Tibial artery (tissue), 4 donors: ENCODE data around the gene FANCB.

Experiments used
- DNase-seq, 2 donors: peaks; one replicate each; pipeline ENCODE4 v3.0.0-alpha.2; 2019
- H3K27ac ChIP-seq, 2 donors: fragments of 200-600 bp; sonication (generic) in 1 of 2; 1 replicate in 1 of 2; 2 replicates in 1 of 2; pipeline ENCODE4 v1.5.1; 2018 to 2019; ENCODE audit warnings: mild to moderate bottlenecking in 1 of 2
- H3K27me3 ChIP-seq, 2 donors: fragments of 200-600 bp; sonication (generic) in 1 of 2; one replicate each; pipeline versions ENCODE4 v1.5.1 to v1.6.0; 2016 to 2019
- H3K36me3 ChIP-seq, 3 donors: fragments of 200-600 bp; sonication (generic) in 2 of 3; one replicate each; pipeline ENCODE4 v1.5.1; 2016 to 2019; ENCODE audit warnings: mild to moderate bottlenecking in 2 of 3
- H3K4me1 ChIP-seq, 4 donors: fragments of 200-600 bp; sonication (generic) in 2 of 4; 1 replicate in 3 of 4; 2 replicates in 1 of 4; pipeline ENCODE4 v1.5.1; 2016 to 2019
- H3K4me3 ChIP-seq, 2 donors: fragments of 200-600 bp; sonication (generic) in 1 of 2; 1 replicate in 1 of 2; 2 replicates in 1 of 2; pipeline ENCODE4 v1.5.1; 2018 to 2019; ENCODE audit warnings: mild to moderate bottlenecking in 2 of 2
- H3K9me3 ChIP-seq, 3 donors: fragments of 200-600 bp; sonication (generic) in 1 of 3; one replicate each; pipeline ENCODE4 v1.5.1; 2016 to 2019
- CTCF ChIP-seq, 2 experiments: fragments of 200-600 bp in 1 of 2; fragments of 450-650 bp in 1 of 2; IDR thresholded peaks; one replicate each; pipeline ENCODE4 v1.5.1; 2017 to 2019; ENCODE audit warnings: antibody characterized with exemption in 2 of 2, mild to moderate bottlenecking in 1 of 2, moderate library complexity in 1 of 2
- intact Hi-C: fragments of 100-400 bp; cut with DNase I; formaldehyde crosslinking; loops from one replicate; pipeline ENCODE4 v1.15.0; 2023; ENCODE audit warnings: low total_unique reads

FANCB gene

GRCh38 chrX:14915596-14915995, 42.7 kb upstream of the FANCB start:
- Histone ChIP-seq H3K9me3 (no peaks in the 10 kb centered on the region), H3K27ac (no peak overlapping the region), H3K36me3 (peaks cover 0 to 18% (median 15%) of the 10 kb centered on the region in 3 donors), H3K4me1 (peaks cover 0 to 10% (median 0%) of the 10 kb centered on the region in 4 donors), H3K4me3 (no peak overlapping the region), H3K27me3 (no peaks in the 10 kb centered on the region)
- intact Hi-C loops, result loop anchor here (10.0 kb wide), 1 partner anchor 541 kb away; no protein-coding TSS in a partner anchor
- DNase-seq, result no peak
- TF ChIP-seq CTCF (IDR thresholded peaks at IDR 0.05), result no peak

GRCh38 chrX:14913241-14913640, 40.4 kb upstream of the FANCB start:
- Histone ChIP-seq H3K4me1 (no peaks in the 10 kb centered on the region), H3K27ac (no peak overlapping the region), H3K9me3 (no peaks in the 10 kb centered on the region), H3K27me3 (no peaks in the 10 kb centered on the region), H3K36me3 (peaks cover 0 to 18% (median 15%) of the 10 kb centered on the region in 3 donors), H3K4me3 (no peak overlapping the region)
- intact Hi-C loops, result loop anchor here (10.0 kb wide), 1 partner anchor 538 kb away; no protein-coding TSS in a partner anchor
- TF ChIP-seq CTCF (IDR thresholded peaks at IDR 0.05), result no peak
- no peak for DNase-seq

- Histone ChIP-seq H3K27me3 (no peaks in the 10 kb centered on the region), H3K27ac (no peak overlapping the region), H3K36me3 (no peaks in the 10 kb centered on the region), H3K4me1 (peaks cover 0 to 8% (median 0%) of the 10 kb centered on the region in 4 donors), H3K9me3 (no peaks in the 10 kb centered on the region), H3K4me3 (no peak overlapping the region)
- intact Hi-C loops, result no loop called here
- no peak for TF ChIP-seq CTCF (IDR thresholded peaks at IDR 0.05)
- DNase-seq, result no peak
Observed at GRCh38 chrX:14903891-14904290, 31.0 kb upstream of the FANCB start.

GRCh38 chrX:14902537-14902936, 29.7 kb upstream of the FANCB start:
- Histone ChIP-seq H3K27me3 (no peaks in the 10 kb centered on the region), H3K36me3 (no peaks in the 10 kb centered on the region), H3K4me3 (no peak overlapping the region), H3K4me1 (peaks cover 0 to 8% (median 0%) of the 10 kb centered on the region in 4 donors), H3K9me3 (no peaks in the 10 kb centered on the region), H3K27ac (no peak overlapping the region)
- intact Hi-C loops, result no loop called here
- TF ChIP-seq CTCF (IDR thresholded peaks at IDR 0.05), result no peak
- DNase-seq, result no peak

GRCh38 chrX:14899607-14900006, 26.7 kb upstream of the FANCB start:
- intact Hi-C loops, result no loop called here
- H3K27me3 ChIP-seq, result no peaks in the 10 kb centered on the region
- peaks cover 0 to 7% (median 0%) of the 10 kb centered on the region in 3 donors for H3K36me3 ChIP-seq
- TF ChIP-seq CTCF (IDR thresholded peaks at IDR 0.05), result no peak
- no peak overlapping the region for H3K27ac ChIP-seq
- H3K4me1 ChIP-seq, result peaks cover 0 to 8% (median 0%) of the 10 kb centered on the region in 4 donors
- no peaks in the 10 kb centered on the region for H3K9me3 ChIP-seq
- no peak overlapping the region for H3K4me3 ChIP-seq
- DNase-seq, result no peak

- H3K27ac ChIP-seq, result no peak overlapping the region
Observed at GRCh38 chrX:14897042-14897441, 24.2 kb upstream of the FANCB start.

More at GRCh38 chrX:14897042-14897441, 24.2 kb upstream of the FANCB start:
- Histone ChIP-seq H3K4me1 (peaks cover 0 to 8% (median 0%) of the 10 kb centered on the region in 4 donors), H3K27me3 (no peaks in the 10 kb centered on the region), H3K36me3 (peaks cover 0 to 7% (median 0%) of the 10 kb centered on the region in 3 donors), H3K9me3 (no peaks in the 10 kb centered on the region), H3K4me3 (no peak overlapping the region)
- intact Hi-C loops, result no loop called here
- TF ChIP-seq CTCF (IDR thresholded peaks at IDR 0.05), result no peak
- no peak for DNase-seq
